Heart left ventricle (tissue), 16 donors: ENCODE data around the gene RABEP1. TPM values are rescaled to one million over a fixed set of nuclear protein-coding genes. Genes with fewer than 3 reads are reported as not detected.
A peak's percentile ranks its signal among the peaks of the same experiment; 100 is the strongest.

Experiments used
- ATAC-seq, 4 donors: fragments of 200-7000 bp; cut with Tn5 transposase; one replicate each; pipeline ENCODE4 v1.9.1; 2020 to 2022; ENCODE audit warnings: moderate library complexity in 4 of 4, mild to moderate bottlenecking in 3 of 4, moderate number of reproducible peaks in 1 of 4
- DNase-seq, 5 donors: peaks; one replicate each; pipeline ENCODE4 v3.0.0-alpha.2; 2020
- H3K27ac ChIP-seq, 12 donors: fragments of 200-600 bp; sonication (generic) in 4 of 12; one replicate each; pipeline versions ENCODE4 v1.5.0 to v1.8.0; 2016 to 2022; ENCODE audit warnings: mild to moderate bottlenecking in 2 of 12
- H3K27me3 ChIP-seq, 9 donors: fragments of 200-600 bp; sonication (generic) in 2 of 9; one replicate each; pipeline versions ENCODE4 v1.5.1 to v1.8.0; 2016 to 2022; ENCODE audit warnings: mild to moderate bottlenecking in 3 of 9
- H3K36me3 ChIP-seq, 9 donors: fragments of 200-600 bp; sonication (generic) in 2 of 9; one replicate each; pipeline versions ENCODE4 v1.5.0 to v1.8.0; 2018 to 2022; ENCODE audit warnings: mild to moderate bottlenecking in 2 of 9
- H3K4me1 ChIP-seq, 12 donors: fragments of 200-600 bp; sonication (generic) in 4 of 12; one replicate each; pipeline versions ENCODE4 v1.5.0 to v1.8.0; 2016 to 2022; ENCODE audit warnings: mild to moderate bottlenecking in 3 of 12
- H3K4me3 ChIP-seq, 12 donors: fragments of 200-600 bp; sonication (generic) in 4 of 12; one replicate each; pipeline versions ENCODE4 v1.5.0 to v1.8.0; 2017 to 2022; ENCODE audit warnings: mild to moderate bottlenecking in 9 of 12, moderate library complexity in 4 of 12
- H3K9me3 ChIP-seq, 12 donors: fragments of 200-600 bp; sonication (generic) in 4 of 12; one replicate each; pipeline versions ENCODE4 v1.5.0 to v1.8.0; 2016 to 2022; ENCODE audit warnings: mild to moderate bottlenecking in 1 of 12
- POLR2A ChIP-seq, 2 donors: fragments of 450-650 bp; IDR thresholded peaks; one replicate each; pipeline ENCODE4 v1.6.1; 2017; ENCODE audit warnings: antibody characterized with exemption in 2 of 2, mild to moderate bottlenecking in 2 of 2, moderate library complexity in 2 of 2
- WGBS, 4 donors: extraction: QIAGEN DNeasy Blood & Tissue Kit in 2 of 4; methylation state at CpG; one replicate each; pipeline versions ENCODE4 v1.1.5 to v1.1.7; 2013 to 2018; 5-methylcytosine and 5-hydroxymethylcytosine counted together
- intact Hi-C, 10 donors: fragments of 100-400 bp; cut with DNase I; formaldehyde crosslinking; loops; one replicate each; pipeline versions ENCODE4 v1.11.1 to v1.14.2; 2022
- polyA plus RNA-seq, 2 donors: library from polyadenylated mRNA; stranded (reverse); fragments of 200-250 nt; gene quantifications; one replicate each; pipeline ENCODE4 v1.2.3, GENCODE V29; 2013
- total RNA-seq, 9 donors: library from RNA; depleted of rRNA in 2 of 9; stranded (reverse); fragments of >200 nt in 2 of 9; fragmentation: NEBNext Ultra II Directional in 3 of 9; extraction: Animal tissue kit (Norgen Biotek cat#: 25700) in 3 of 9; gene quantifications; one replicate each; pipeline versions ENCODE4 v1.1.0 to v1.2.4, GENCODE V29; 2016 to 2023
- TF ChIP-seq, protein P1 (sequence below), 12 donors: fragments of 200-600 bp; sonication (generic) in 4 of 12; IDR thresholded peaks; one replicate each; pipeline versions ENCODE4 v1.5.0 to v1.8.0; 2018 to 2022; ENCODE audit warnings: antibody characterized with exemption in 12 of 12, mild to moderate bottlenecking in 5 of 12
- donor health status: ischemic (EF 13 %, LVEDD 7.1; RV severe dilation, severe dysfunction).
- donor health status: healthy with polysubstance abuse.
- donor health status: DM: no; HTN: yes; CAD: no.
- donor health status: DM: no; HTN: no; CAD: no.
- donor health status: ischemic (EF 25% LVEDD 6.9; RV normal size, moderate dysfunction).
- donor health status: ischemic (EF 25% LVEDD 5.7; RV mildly dilated, moderate dysfunction).
- donor health status: healthy.
- donor health status: DM: yes; HTN: yes; CAD: no.
- donor health status: ischemic (EF 35%, LVEDD 5.7; RV mildly dilated, moderate dysfunction).
- donor health status: nonischemic (EF 11% LVEDD 7.7; RV severe dilation, severe dysfunction).
- donor health status: DM: yes; HTN: yes; CAD: no.
- donor health status: PGD.
- donor health status: ischemic (EF 29% LVEDD 5.4; RV normal size, mild dysfunction).
- donor health status: nonischemic (EF 23%, LVEDD 6.1; RV moderate dilation, normal function).

Gene RABEP1
- total and polyA plus RNA-seq, 11 donors = 23.5 to 70.4 (median 52.0) TPM

DNA sequence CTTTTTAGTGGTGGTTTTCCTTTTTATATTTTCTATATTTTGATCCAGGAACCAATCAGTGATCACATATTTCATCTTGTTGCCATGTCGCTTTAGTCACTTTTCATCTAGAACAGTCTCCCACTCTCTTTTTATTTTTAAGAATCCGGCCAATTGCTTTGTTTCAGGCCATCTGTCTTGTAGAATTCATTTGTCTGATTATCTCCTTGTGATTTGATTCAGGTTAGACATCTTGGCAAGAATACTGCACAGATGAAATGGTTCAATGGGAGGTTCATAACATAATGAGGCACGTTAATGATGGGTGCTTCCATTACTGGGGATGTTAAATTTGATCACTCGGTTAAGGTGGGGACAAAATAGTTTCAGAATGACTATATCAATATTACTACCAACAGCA lies 88.3 kb downstream of the RABEP1 start:
- intact Hi-C loops = no loop called here
- DNase-seq (no peak), ATAC-seq (no peak)
- no peak for TF ChIP-seq POLR2A (IDR thresholded peaks at IDR 0.05)
- TF ChIP-seq, protein P1, sequence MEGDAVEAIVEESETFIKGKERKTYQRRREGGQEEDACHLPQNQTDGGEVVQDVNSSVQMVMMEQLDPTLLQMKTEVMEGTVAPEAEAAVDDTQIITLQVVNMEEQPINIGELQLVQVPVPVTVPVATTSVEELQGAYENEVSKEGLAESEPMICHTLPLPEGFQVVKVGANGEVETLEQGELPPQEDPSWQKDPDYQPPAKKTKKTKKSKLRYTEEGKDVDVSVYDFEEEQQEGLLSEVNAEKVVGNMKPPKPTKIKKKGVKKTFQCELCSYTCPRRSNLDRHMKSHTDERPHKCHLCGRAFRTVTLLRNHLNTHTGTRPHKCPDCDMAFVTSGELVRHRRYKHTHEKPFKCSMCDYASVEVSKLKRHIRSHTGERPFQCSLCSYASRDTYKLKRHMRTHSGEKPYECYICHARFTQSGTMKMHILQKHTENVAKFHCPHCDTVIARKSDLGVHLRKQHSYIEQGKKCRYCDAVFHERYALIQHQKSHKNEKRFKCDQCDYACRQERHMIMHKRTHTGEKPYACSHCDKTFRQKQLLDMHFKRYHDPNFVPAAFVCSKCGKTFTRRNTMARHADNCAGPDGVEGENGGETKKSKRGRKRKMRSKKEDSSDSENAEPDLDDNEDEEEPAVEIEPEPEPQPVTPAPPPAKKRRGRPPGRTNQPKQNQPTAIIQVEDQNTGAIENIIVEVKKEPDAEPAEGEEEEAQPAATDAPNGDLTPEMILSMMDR (IDR thresholded peaks at IDR 0.05) = no peak
- Histone ChIP-seq H3K4me3 (no peak overlapping the region), H3K27ac (no peak overlapping the region), H3K9me3 (no peaks in the 10 kb centered on the region), H3K4me1 (no peaks in the 10 kb centered on the region), H3K36me3 (peaks cover 2 to 100% (median 96%) of the 10 kb centered on the region in 9 donors), H3K27me3 (no peaks in the 10 kb centered on the region)
- WGBS, 4 donors = 94 to 97% (median 97%) methylated on average over 4 of the region's 4 CpGs

- intact Hi-C loops = no loop called here
- no peak overlapping the region for H3K4me3 ChIP-seq
- WGBS, 4 donors = 80 to 84% (median 82%) methylated on average over 6 of the region's 6 CpGs
- ATAC-seq = no peak
- no peak overlapping the region for H3K27ac ChIP-seq
- DNase-seq = no peak
- H3K36me3 ChIP-seq = peaks cover 2 to 100% (median 99%) of the 10 kb centered on the region in 9 donors
- no peak for TF ChIP-seq POLR2A (IDR thresholded peaks at IDR 0.05)
- TF ChIP-seq, protein P1 (IDR thresholded peaks at IDR 0.05) = no peak
- H3K27me3 ChIP-seq = no peaks in the 10 kb centered on the region
- H3K4me1 ChIP-seq = no peaks in the 10 kb centered on the region
- no peaks in the 10 kb centered on the region for H3K9me3 ChIP-seq
Measured at GRCh38 chr17:5373112-5373511, 91.0 kb downstream of the RABEP1 start.

DNA sequence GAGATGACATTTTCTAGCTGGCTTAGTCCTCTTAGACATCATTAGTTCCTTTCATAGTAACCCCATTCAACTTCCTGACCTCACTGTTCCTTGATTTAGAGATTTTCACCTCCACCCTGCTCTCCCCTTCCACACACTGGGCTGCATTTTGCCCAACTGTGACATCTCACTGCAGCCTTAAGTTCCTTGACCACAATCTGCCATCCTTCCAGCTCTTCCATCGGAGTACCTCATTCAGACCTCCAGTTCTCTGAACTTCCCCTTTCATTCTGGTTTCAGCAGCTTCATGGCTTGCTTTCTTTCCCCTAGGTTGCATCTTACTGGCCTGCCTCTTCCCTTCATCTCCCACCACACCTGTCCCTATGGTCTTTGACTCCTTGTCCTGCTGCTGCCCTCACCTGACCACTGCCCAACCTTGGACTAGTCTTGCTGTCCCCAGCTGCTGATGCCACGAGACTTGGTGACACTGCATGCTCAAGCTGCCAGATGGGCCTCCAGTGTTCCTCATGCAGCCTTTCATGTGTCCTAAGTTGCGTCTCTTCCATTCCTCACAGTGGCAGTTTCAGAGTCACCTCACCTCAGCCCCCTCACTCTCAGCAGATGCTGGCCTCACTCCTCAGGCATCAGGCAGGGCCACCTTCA lies 96.6 kb downstream of the RABEP1 start:
- DNase-seq (no peak), ATAC-seq (peak in 1 of 4 donors; percentile 40)
- TF ChIP-seq, protein P1 (IDR thresholded peaks at IDR 0.05) = no peak
- TF ChIP-seq POLR2A (IDR thresholded peaks at IDR 0.05) = no peak
- Histone ChIP-seq H3K4me3 (no peak overlapping the region), H3K27ac (no peak overlapping the region), H3K27me3 (no peaks in the 10 kb centered on the region), H3K4me1 (no peaks in the 10 kb centered on the region), H3K9me3 (no peaks in the 10 kb centered on the region), H3K36me3 (peaks cover 0 to 100% (median 100%) of the 10 kb centered on the region in 9 donors)
- intact Hi-C loops = no loop called here
- WGBS, 4 donors = 92 to 95% (median 94%) methylated on average over 3 of the region's 3 CpGs

- Histone ChIP-seq H3K4me3 (no peak overlapping the region), H3K27me3 (no peaks in the 10 kb centered on the region), H3K27ac (no peak overlapping the region), H3K4me1 (no peaks in the 10 kb centered on the region), H3K36me3 (peaks cover 0 to 100% (median 100%) of the 10 kb centered on the region in 9 donors), H3K9me3 (no peaks in the 10 kb centered on the region)
- TF ChIP-seq, protein P1 (IDR thresholded peaks at IDR 0.05) = no peak
- TF ChIP-seq POLR2A (IDR thresholded peaks at IDR 0.05) = no peak
- no peak for DNase-seq
- intact Hi-C loops = no loop called here
- 88 to 96% (median 91%) methylated on average over 11 of the region's 11 CpGs for WGBS, 4 donors
- no peak for ATAC-seq
Measured at GRCh38 chr17:5379351-5380107, 97.4 kb downstream of the RABEP1 start.
